Activated CD4-positive, alpha-beta memory T cell treated with anti-CD3 and anti-CD28 coated beads for 36 hours (primary cell): ENCODE data around the gene MCF2L. TPM values are rescaled to one million over a fixed set of nuclear protein-coding genes. Genes with fewer than 3 reads are reported as not detected.
"Not testable (repeated sequence)": the region's sequence is repeated elsewhere in the genome, so short reads cannot be mapped to it uniquely, and the experiment has no call there.

Experiments used
- CTCF ChIA-PET: fragments of 350-600 bp; sonication (Branson Sonifier 250); formaldehyde crosslinking; loops from one replicate; lab custom pipeline; 2021; ENCODE audit warnings: antibody characterized with exemption, inconsistent platforms; lab: Charles Lee
- POLR2A ChIA-PET: fragments of 350-600 bp; sonication (Branson Sonifier 250); formaldehyde crosslinking; loops from one replicate; lab custom pipeline; 2021; ENCODE audit warnings: antibody characterized with exemption; lab: Charles Lee
- DNase-seq: peaks from one replicate; pipeline ENCODE4 v3.0.0-alpha.2; 2020
- H3K27ac Mint-ChIP-seq: one replicate; pipeline ENCODE4 v1.8.0; 2021; ENCODE audit warnings: mixed read lengths
- H3K27me3 Mint-ChIP-seq: one replicate; pipeline ENCODE4 v1.8.0; 2021; ENCODE audit warnings: mixed read lengths
- H3K36me3 Mint-ChIP-seq: one replicate; pipeline ENCODE4 v1.8.0; 2021; ENCODE audit warnings: mixed read lengths
- H3K4me1 Mint-ChIP-seq: one replicate; pipeline ENCODE4 v1.8.0; 2021; ENCODE audit warnings: low read depth, mixed read lengths
- H3K4me3 Mint-ChIP-seq: one replicate; pipeline ENCODE4 v1.8.0; 2021; ENCODE audit warnings: mild to moderate bottlenecking, mixed read lengths
- H3K9me3 Mint-ChIP-seq: one replicate; pipeline ENCODE4 v1.8.0; 2021; ENCODE audit warnings: mixed read lengths
- intact Hi-C: fragments of 100-400 bp; cut with micrococcal nuclease; formaldehyde crosslinking; loops from one replicate; pipeline ENCODE4 v1.15.1; 2023
- total RNA-seq, 2 experiments: library from RNA; stranded (reverse); gene quantifications; one replicate each; pipeline ENCODE4 v1.2.3, GENCODE V29; 2021

The MCF2L gene
- total RNA-seq, 2 experiments from 2014 or later = 7.1 to 8.0 TPM

DNA sequence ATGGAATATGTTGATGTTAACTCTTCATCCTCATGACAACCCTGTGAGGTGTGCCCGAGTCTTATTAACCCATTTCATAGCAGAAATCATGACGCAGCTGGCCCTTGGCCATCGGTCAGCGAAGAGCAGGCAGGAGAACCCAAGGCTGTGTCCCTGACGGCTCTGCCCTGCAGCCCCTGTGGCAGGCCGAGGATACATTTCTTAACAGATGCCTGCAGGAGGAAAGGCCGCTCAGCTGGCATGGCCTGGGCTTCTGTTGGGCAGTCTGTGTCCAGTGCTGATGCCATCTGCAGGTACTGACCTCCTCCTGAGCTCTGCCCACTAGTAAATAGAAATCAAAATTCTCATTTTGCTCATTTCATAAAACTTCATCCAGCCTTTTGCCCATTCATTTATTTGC lies 35.4 kb upstream of the MCF2L start:
- intact Hi-C loops = no loop called here
- Mint-ChIP-seq H3K4me1 (peaks cover 8% of the 10 kb centered on the region), H3K36me3 (no peaks in the 10 kb centered on the region), H3K27me3 (peaks cover 35% of the 10 kb centered on the region), H3K4me3 (no peak overlapping the region), H3K9me3 (no peaks in the 10 kb centered on the region), H3K27ac (no peak overlapping the region)
- ChIA-PET CTCF (no interaction called here), POLR2A (no interaction called here)
- no peak for DNase-seq

DNA sequence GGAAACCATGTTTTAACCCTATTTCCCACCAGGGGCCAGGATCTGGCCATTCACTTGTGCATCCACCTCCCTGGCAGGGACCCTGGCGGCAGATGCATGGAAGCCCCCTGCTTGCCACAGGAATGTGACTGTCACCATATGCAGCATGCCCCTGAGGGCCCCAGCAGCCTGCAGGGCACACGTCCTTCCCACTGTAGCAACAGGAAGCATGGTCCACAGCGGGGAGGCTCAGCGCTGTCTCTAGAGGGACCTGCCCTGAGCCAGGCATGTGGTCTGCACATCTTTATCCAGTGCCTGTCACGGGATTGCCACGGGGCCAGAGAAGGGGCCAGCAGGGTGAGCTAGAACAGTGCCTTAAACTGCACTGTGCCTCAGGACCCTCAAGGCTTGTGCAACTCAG lies 34.9 kb upstream of the MCF2L start:
- H3K9me3 Mint-ChIP-seq = no peaks in the 10 kb centered on the region
- H3K36me3 Mint-ChIP-seq = no peaks in the 10 kb centered on the region
- H3K4me3 Mint-ChIP-seq = no peak overlapping the region
- H3K27ac Mint-ChIP-seq = no peak overlapping the region
- intact Hi-C loops = no loop called here
- ChIA-PET POLR2A (no interaction called here), CTCF (no interaction called here)
- H3K4me1 Mint-ChIP-seq = peaks cover 7% of the 10 kb centered on the region
- H3K27me3 Mint-ChIP-seq = peaks cover 33% of the 10 kb centered on the region
- DNase-seq = no peak

- CTCF ChIA-PET = no interaction called here
- no peak overlapping the region for H3K27ac Mint-ChIP-seq
- peaks cover 17% of the 10 kb centered on the region for H3K27me3 Mint-ChIP-seq
- H3K4me1 Mint-ChIP-seq = peaks cover 6% of the 10 kb centered on the region
- H3K36me3 Mint-ChIP-seq = no peaks in the 10 kb centered on the region
- intact Hi-C loops = no loop called here
- DNase-seq = no peak
- H3K4me3 Mint-ChIP-seq = no peak overlapping the region
- H3K9me3 Mint-ChIP-seq = no peaks in the 10 kb centered on the region
- POLR2A ChIA-PET = no interaction called here
Measured at GRCh38 chr13:112938680-112939079, 30.3 kb upstream of the MCF2L start.

DNA sequence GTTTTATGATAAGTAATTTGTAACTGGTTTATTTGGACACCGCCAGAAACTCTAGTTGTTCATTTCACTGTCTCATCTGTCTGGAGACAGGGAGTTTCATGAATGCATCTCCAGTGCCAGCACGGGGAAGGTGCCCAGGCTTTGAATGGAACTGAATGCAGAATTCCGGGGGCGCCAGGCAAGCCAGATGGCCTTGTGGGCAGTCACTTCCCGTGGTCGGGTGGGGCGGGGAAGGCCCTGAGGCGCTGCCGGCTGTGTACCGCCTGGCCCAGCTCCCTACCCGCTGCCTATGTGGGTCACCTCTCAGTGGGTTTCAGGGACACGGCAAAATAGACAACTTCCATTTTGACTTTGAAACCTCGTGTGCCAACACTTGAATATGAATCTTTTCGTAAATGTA lies 28.8 kb upstream of the MCF2L start:
- no peak overlapping the region for H3K4me3 Mint-ChIP-seq
- H3K9me3 Mint-ChIP-seq = no peaks in the 10 kb centered on the region
- ChIA-PET CTCF (interaction anchor here (1.0 to 1.2 kb wide), 2 partner anchors 88 to 453 kb away, joined by 3 to 4 read pairs; no protein-coding TSS in a partner anchor), POLR2A (no interaction called here)
- no peaks in the 10 kb centered on the region for H3K36me3 Mint-ChIP-seq
- intact Hi-C loops = loop anchor here (5.0 to 10.0 kb wide), 2 partner anchors 267 to 625 kb away; partner anchors contain the start of genes CUL4A and PCID2
- no peak for DNase-seq
- H3K27ac Mint-ChIP-seq = no peak overlapping the region
- peaks cover 17% of the 10 kb centered on the region for H3K27me3 Mint-ChIP-seq
- peaks cover 6% of the 10 kb centered on the region for H3K4me1 Mint-ChIP-seq

GRCh38 chr13:112941349-112941748 lies 27.7 kb upstream of the MCF2L start:
- Mint-ChIP-seq H3K27ac (no peak overlapping the region), H3K9me3 (no peaks in the 10 kb centered on the region), H3K36me3 (no peaks in the 10 kb centered on the region), H3K4me3 (no peak overlapping the region), H3K27me3 (peaks cover 17% of the 10 kb centered on the region), H3K4me1 (peaks cover 6% of the 10 kb centered on the region)
- CTCF ChIA-PET = interaction anchor here (2.4 kb wide), 1 partner anchor 453 kb away, joined by 16 read pairs; no protein-coding TSS in a partner anchor
- POLR2A ChIA-PET = no interaction called here
- intact Hi-C loops = loop anchor here (5.0 to 10.0 kb wide), 2 partner anchors 266 to 623 kb away; partner anchors contain the start of genes CUL4A and PCID2
- no peak for DNase-seq

DNA sequence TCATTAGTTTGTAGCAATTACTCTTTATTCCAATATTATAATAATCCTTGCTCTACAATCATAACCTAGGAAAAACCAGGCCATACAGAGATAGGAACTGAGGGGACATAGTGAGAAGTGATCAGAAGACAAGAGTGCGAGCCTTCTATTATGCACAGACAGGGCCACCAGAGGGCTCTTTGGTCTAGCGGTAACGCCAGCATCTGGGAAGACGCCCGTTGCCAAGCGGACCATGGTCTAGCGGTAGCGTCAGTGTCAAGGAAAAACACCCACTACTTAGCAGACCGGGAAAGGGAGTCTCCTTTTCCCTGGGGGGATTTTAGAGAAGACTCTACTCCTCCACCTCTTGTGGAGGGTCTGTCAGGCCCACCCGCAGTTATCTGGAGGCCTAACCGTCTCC lies 27.2 kb upstream of the MCF2L start:
- DNase-seq, H3K36me3 Mint-ChIP-seq, H3K4me3 Mint-ChIP-seq, POLR2A ChIA-PET, H3K4me1 Mint-ChIP-seq, H3K27ac Mint-ChIP-seq, H3K9me3 Mint-ChIP-seq: not testable (repeated sequence)
- CTCF ChIA-PET = interaction anchor here (2.4 kb wide), 1 partner anchor 452 kb away, joined by 16 read pairs; no protein-coding TSS in a partner anchor
- intact Hi-C loops = loop anchor here (1.0 to 10.0 kb wide), 6 partner anchors 28 to 623 kb away; partner anchors contain the start of genes CUL4A, LAMP1, MCF2L and PCID2
- peaks cover 19% of the 10 kb centered on the region for H3K27me3 Mint-ChIP-seq

GRCh38 chr13:112942689-112943308 lies 26.2 kb upstream of the MCF2L start:
- no peaks in the 10 kb centered on the region for H3K36me3 Mint-ChIP-seq
- peaks cover 6% of the 10 kb centered on the region for H3K4me1 Mint-ChIP-seq
- H3K9me3 Mint-ChIP-seq = no peaks in the 10 kb centered on the region
- peak overlapping the region; percentile 83 for H3K4me3 Mint-ChIP-seq
- ChIA-PET CTCF (interaction anchor here (0.6 to 2.4 kb wide), 23 partner anchors 8 to 620 kb away, joined by 3 to 26 read pairs (median 4); partner anchors contain the start of genes LAMP1 and MCF2L), POLR2A (no interaction called here)
- no peak overlapping the region for H3K27ac Mint-ChIP-seq
- peak; percentile 97 for DNase-seq
- intact Hi-C loops = loop anchor here (1.0 to 10.0 kb wide), 6 partner anchors 27 to 622 kb away; partner anchors contain the start of genes CUL4A, LAMP1, MCF2L and PCID2
- H3K27me3 Mint-ChIP-seq = peaks cover 15% of the 10 kb centered on the region

GRCh38 chr13:112943309-112944125 lies 25.5 kb upstream of the MCF2L start:
- peak; percentile 33 for DNase-seq
- H3K9me3 Mint-ChIP-seq = no peaks in the 10 kb centered on the region
- H3K4me1 Mint-ChIP-seq = peaks cover 6% of the 10 kb centered on the region
- H3K27me3 Mint-ChIP-seq = peaks cover 14% of the 10 kb centered on the region
- no peak overlapping the region for H3K27ac Mint-ChIP-seq
- H3K36me3 Mint-ChIP-seq = no peaks in the 10 kb centered on the region
- H3K4me3 Mint-ChIP-seq = peak overlapping the region; percentile 63
- intact Hi-C loops = loop anchor here (5.0 to 10.0 kb wide), 2 partner anchors 264 to 621 kb away; partner anchors contain the start of genes CUL4A and PCID2
- CTCF ChIA-PET = interaction anchor here (0.6 to 2.4 kb wide), 22 partner anchors 7 to 619 kb away, joined by 3 to 26 read pairs (median 4); partner anchors contain the start of genes LAMP1 and MCF2L
- POLR2A ChIA-PET = no interaction called here

DNA sequence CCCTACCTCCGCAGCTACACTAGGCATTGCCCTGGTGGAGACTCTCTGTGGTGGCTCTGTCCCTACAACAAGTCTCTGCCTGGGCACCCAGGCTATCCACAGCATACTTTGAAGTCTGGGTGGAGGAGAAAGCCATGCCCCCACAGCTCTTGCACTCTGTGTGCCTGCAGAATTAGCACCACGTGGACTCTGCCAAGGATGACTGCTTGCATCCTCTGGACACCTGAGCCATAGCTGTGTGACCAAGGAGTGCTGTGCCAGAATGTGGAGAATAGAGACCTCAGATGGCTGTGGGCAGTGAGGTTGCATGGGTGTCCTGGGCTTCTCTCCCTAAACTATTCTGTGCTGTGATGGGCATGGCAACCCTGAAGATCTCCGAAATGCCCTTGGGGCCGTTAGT lies 21.2 kb upstream of the MCF2L start:
- peaks cover 14% of the 10 kb centered on the region for H3K27me3 Mint-ChIP-seq
- ChIA-PET POLR2A (no interaction called here), CTCF (interaction anchor here (1.0 to 2.1 kb wide), 2 partner anchors 82 to 446 kb away, joined by 3 to 5 read pairs; no protein-coding TSS in a partner anchor)
- H3K36me3 Mint-ChIP-seq = no peaks in the 10 kb centered on the region
- intact Hi-C loops = loop anchor here (10.0 kb wide), 1 partner anchor 617 kb away; no protein-coding TSS in a partner anchor
- no peaks in the 10 kb centered on the region for H3K9me3 Mint-ChIP-seq
- H3K4me3 Mint-ChIP-seq = no peak overlapping the region
- no peak overlapping the region for H3K27ac Mint-ChIP-seq
- no peak for DNase-seq
- H3K4me1 Mint-ChIP-seq = peaks cover 1% of the 10 kb centered on the region

DNA sequence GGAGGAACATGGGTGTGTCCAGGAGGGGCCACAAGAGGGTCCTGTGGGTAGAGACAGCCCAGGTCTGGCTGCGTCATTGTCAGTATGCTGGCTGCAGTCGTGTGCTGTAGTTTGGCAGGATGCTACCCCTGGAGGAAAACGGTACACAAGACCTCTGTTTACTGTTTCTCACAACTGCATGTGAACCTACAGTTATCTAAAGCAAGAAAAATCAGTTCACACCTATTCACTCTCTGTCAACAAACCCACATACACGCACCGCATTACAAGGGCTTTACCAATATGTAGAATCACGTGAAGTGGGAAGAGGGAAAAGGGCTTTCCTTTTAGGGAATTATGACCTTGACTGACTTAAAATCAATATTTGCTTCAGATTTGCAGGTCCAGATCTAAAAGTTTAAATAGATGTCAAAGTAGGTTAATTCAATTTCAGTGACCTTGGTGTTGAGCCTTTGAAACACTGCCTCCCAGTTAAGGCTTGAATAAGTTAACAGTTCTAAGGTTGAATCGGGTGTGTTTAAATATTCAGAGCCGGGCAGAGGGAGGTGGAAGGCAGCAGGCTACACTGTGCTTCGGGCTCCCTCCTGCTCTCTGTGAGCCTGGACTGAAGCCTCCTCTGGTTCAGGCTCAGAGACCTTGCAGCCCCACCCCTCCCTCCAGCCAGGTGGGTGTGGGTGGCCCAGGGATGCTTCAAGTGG lies 17.2 kb upstream of the MCF2L start:
- Mint-ChIP-seq H3K36me3 (no peaks in the 10 kb centered on the region), H3K4me1 (no peaks in the 10 kb centered on the region), H3K9me3 (no peaks in the 10 kb centered on the region), H3K27ac (no peak overlapping the region), H3K4me3 (no peak overlapping the region), H3K27me3 (peaks cover 8% of the 10 kb centered on the region)
- no peak for DNase-seq
- intact Hi-C loops = no loop called here
- ChIA-PET POLR2A (no interaction called here), CTCF (interaction anchor here (0.7 to 1.3 kb wide), 2 partner anchors 9 kb away, joined by 3 read pairs; no protein-coding TSS in a partner anchor)

- intact Hi-C loops = no loop called here
- Mint-ChIP-seq H3K9me3 (no peaks in the 10 kb centered on the region), H3K4me3 (no peak overlapping the region), H3K27me3 (peaks cover 8% of the 10 kb centered on the region), H3K4me1 (no peaks in the 10 kb centered on the region), H3K27ac (no peak overlapping the region), H3K36me3 (no peaks in the 10 kb centered on the region)
- ChIA-PET CTCF (interaction anchor here (0.7 kb wide), 1 partner anchor 10 kb away, joined by 3 read pairs; no protein-coding TSS in a partner anchor), POLR2A (no interaction called here)
- no peak for DNase-seq
Measured at GRCh38 chr13:112952759-112953551, 16.1 kb upstream of the MCF2L start.
